Neural cell (in vitro differentiated cells): ENCODE results near the gene FOXK1.

Experiments used
- EP300 ChIP-seq: fragments of 450-650 bp; conservative IDR thresholded peaks from 2 replicates; pipeline ENCODE4 v1.6.1; 2014; ENCODE audit warnings: antibody characterized with exemption, mild to moderate bottlenecking, moderate library complexity; ENCODE audit not compliant: poor library complexity, severe bottlenecking
- EZH2 ChIP-seq: fragments of 200-600, 300-800 bp; shearing (Covaris generic), sonication (generic); IDR thresholded peaks from 2 replicates; pipeline ENCODE4 v1.6.1; 2014; ENCODE audit warnings: antibody characterized with exemption, low read length, borderline replicate concordance, mild to moderate bottlenecking; ENCODE audit not compliant: insufficient read depth, poor library complexity, severe bottlenecking
- MXI1 ChIP-seq: fragments of 450-650 bp; conservative IDR thresholded peaks from 2 replicates; pipeline ENCODE4 v1.6.1; 2014; ENCODE audit warnings: antibody characterized with exemption, mild to moderate bottlenecking; ENCODE audit not compliant: poor library complexity, severe bottlenecking
- RAD21 ChIP-seq: fragments of 450-650 bp; conservative IDR thresholded peaks from 2 replicates; pipeline ENCODE4 v1.6.1; 2014; ENCODE audit warnings: antibody characterized with exemption, mild to moderate bottlenecking, moderate library complexity
- SMC3 ChIP-seq: fragments of 450-650 bp; conservative IDR thresholded peaks from 2 replicates; pipeline ENCODE4 v1.6.1; 2014; ENCODE audit warnings: antibody characterized with exemption, mild to moderate bottlenecking, moderate library complexity; ENCODE audit not compliant: poor library complexity
- TAF1 ChIP-seq: IDR thresholded peaks from 2 replicates; pipeline ENCODE4 v1.6.1; 2012; ENCODE audit warnings: low read depth
- TF ChIP-seq, protein P1 (sequence below): fragments of 450-650 bp; IDR thresholded peaks from 2 replicates; pipeline ENCODE4 v1.5.1; 2014; ENCODE audit warnings: antibody characterized with exemption, mild to moderate bottlenecking, moderate library complexity; ENCODE audit not compliant: poor library complexity, severe bottlenecking
- TF ChIP-seq, protein P2 (sequence below): IDR thresholded peaks from 2 replicates; pipeline ENCODE4 v1.6.1; 2012; ENCODE audit warnings: borderline replicate concordance

DNA sequence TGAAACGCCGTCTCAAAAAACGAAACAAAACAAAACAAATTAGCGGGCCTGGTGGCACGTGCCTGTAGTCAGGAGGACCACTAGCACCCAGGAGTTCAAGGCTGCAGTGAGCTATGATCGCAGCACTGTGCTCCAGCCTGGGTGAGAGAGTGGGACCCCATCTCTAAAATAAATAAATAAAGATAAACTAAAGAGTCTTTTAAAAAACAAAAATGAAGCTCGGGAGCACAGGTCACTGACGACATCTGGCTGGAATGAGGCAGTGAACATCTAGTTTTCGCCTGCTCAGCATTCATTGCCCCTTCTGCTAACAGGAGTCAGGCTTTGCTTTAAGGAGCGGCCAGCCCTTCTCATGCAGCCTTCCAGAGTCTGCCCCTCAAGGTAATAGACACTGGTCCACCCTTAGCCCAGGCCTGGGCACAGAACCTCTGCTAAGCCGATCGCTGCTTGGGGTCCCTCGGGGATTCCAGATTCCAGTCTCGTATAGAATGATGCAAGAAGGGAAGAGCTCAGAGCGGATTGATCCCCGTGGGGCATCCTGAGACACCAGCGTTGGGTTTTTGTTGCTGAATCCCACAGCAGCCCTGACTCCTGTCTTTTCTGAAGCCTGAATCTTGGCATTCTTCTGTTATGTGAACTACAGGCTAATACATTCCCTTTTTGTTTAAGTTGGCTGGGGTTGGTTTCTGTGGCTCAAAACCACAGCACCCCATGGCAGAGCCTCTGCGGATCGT is 14.2 kb upstream of the FOXK1 start:
- TF ChIP-seq, protein P1, sequence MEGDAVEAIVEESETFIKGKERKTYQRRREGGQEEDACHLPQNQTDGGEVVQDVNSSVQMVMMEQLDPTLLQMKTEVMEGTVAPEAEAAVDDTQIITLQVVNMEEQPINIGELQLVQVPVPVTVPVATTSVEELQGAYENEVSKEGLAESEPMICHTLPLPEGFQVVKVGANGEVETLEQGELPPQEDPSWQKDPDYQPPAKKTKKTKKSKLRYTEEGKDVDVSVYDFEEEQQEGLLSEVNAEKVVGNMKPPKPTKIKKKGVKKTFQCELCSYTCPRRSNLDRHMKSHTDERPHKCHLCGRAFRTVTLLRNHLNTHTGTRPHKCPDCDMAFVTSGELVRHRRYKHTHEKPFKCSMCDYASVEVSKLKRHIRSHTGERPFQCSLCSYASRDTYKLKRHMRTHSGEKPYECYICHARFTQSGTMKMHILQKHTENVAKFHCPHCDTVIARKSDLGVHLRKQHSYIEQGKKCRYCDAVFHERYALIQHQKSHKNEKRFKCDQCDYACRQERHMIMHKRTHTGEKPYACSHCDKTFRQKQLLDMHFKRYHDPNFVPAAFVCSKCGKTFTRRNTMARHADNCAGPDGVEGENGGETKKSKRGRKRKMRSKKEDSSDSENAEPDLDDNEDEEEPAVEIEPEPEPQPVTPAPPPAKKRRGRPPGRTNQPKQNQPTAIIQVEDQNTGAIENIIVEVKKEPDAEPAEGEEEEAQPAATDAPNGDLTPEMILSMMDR, result no peak
- TF ChIP-seq EP300, result no peak
- TF ChIP-seq EZH2, result no peak
- TF ChIP-seq TAF1, result no peak
- no peak for TF ChIP-seq RAD21
- no peak for TF ChIP-seq SMC3
- TF ChIP-seq, protein P2, sequence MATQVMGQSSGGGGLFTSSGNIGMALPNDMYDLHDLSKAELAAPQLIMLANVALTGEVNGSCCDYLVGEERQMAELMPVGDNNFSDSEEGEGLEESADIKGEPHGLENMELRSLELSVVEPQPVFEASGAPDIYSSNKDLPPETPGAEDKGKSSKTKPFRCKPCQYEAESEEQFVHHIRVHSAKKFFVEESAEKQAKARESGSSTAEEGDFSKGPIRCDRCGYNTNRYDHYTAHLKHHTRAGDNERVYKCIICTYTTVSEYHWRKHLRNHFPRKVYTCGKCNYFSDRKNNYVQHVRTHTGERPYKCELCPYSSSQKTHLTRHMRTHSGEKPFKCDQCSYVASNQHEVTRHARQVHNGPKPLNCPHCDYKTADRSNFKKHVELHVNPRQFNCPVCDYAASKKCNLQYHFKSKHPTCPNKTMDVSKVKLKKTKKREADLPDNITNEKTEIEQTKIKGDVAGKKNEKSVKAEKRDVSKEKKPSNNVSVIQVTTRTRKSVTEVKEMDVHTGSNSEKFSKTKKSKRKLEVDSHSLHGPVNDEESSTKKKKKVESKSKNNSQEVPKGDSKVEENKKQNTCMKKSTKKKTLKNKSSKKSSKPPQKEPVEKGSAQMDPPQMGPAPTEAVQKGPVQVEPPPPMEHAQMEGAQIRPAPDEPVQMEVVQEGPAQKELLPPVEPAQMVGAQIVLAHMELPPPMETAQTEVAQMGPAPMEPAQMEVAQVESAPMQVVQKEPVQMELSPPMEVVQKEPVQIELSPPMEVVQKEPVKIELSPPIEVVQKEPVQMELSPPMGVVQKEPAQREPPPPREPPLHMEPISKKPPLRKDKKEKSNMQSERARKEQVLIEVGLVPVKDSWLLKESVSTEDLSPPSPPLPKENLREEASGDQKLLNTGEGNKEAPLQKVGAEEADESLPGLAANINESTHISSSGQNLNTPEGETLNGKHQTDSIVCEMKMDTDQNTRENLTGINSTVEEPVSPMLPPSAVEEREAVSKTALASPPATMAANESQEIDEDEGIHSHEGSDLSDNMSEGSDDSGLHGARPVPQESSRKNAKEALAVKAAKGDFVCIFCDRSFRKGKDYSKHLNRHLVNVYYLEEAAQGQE, result no peak
- TF ChIP-seq MXI1, result no peak
